ENCODE data around the gene NAT10. TPM values are rescaled to one million over a fixed set of nuclear protein-coding genes. Genes with fewer than 3 reads are reported as not detected.
"Not testable (repeated sequence)": the region's sequence is repeated elsewhere in the genome, so short reads cannot be mapped to it uniquely, and the experiment has no call there.

Gene NAT10
- polyA plus RNA-seq, 1 of the 3 experiments (the other 2 are of a cell fraction), result 31.0 TPM

DNA sequence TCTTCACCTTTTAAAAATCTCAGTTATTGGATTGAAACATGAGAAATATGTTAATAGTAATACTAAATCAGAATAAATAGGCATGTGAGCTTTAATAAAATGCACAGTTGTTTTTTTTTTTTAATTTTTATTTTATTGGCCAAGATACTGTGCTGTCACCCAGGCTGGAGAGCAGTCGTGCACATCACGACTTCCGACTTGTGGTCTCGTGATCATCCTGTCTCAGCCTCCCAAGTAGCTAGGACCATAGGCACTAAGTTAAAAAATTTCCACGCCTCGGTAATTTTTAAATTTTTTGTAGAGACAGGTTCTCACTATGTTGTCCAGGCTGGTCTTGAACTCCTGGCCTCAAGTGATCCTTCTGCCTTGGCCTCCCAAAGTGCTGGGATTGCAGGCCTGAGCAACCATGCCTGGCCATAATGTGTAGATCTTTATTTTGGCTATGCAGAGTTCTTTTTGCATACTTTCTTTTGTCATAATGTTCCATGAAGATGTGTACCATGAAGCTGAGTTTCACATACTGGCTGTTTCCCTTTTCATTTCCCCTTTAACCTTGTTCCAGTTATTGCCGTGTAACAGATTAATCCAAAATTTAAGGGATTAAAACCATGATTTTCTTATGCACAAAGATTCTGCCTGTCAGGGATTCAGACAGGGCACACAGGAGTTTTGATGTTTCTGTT, 37.9 kb upstream of the NAT10 start:
- Histone ChIP-seq H3K27ac (ENCODE audit: low read depth in 2 of 2, low read length in 1 of 2) (peak overlapping the region in 1 of 2 experiments; percentile 33; a peak in 1 of 4 replicates), H3K9me2 (no peaks in the 10 kb centered on the region; the same call in 1 of the 2 replicates), H2AFZ (ENCODE audit: low read depth) (no peak overlapping the region), H3K4me1 (ENCODE audit: control insufficient read depth in 1 of 2, insufficient read depth in 2 of 2, low read depth in 1 of 2, low read length in 1 of 2) (peaks cover 0 to 78% of the 10 kb centered on the region in 2 experiments), H3K4me2 (peak overlapping the region; percentile 22; the same call in 1 of the 2 replicates), H3K36me3 (replicated peaks in 1 of 2; ENCODE audit: control insufficient read depth in 1 of 2, insufficient read depth in 2 of 2, low read length in 1 of 2) (peaks cover 25 to 42% of the 10 kb centered on the region in 2 experiments), H3K9ac (no peak overlapping the region), H3K4me3 (ENCODE audit: low read depth in 2 of 2, low read length in 1 of 2) (no peak overlapping the region), H3K9me3 (no peaks in the 10 kb centered on the region), H3K27me3 (ENCODE audit: insufficient read depth) (no peaks in the 10 kb centered on the region), H3F3A (replicated peaks; ENCODE audit: insufficient read depth) (peaks cover 10% of the 10 kb centered on the region), H3K79me2 (ENCODE audit: insufficient read depth) (peaks cover 100% of the 10 kb centered on the region), H4K20me1 (ENCODE audit: insufficient read depth) (peaks cover 100% of the 10 kb centered on the region)
- TF ChIP-seq EP300 (IDR thresholded peaks at IDR 0.05; ENCODE audit: borderline replicate concordance in 1 of 2, low read depth in 1 of 2, low read length in 1 of 2) (no peak), EZH2phosphoT487 (IDR thresholded peaks at IDR 0.05; ENCODE audit: borderline replicate concordance, low read depth) (no peak), NFIC (IDR thresholded peaks at IDR 0.05; ENCODE audit: borderline replicate concordance) (no peak)
- WGBS (ENCODE audit: low lambda C conversion rate), result 96% methylated on average over 7 of the region's 7 CpGs
- ChIA-PET CTCF (no interaction called here), POLR2A (no interaction called here)
- DNase-seq, result no peak

DNA sequence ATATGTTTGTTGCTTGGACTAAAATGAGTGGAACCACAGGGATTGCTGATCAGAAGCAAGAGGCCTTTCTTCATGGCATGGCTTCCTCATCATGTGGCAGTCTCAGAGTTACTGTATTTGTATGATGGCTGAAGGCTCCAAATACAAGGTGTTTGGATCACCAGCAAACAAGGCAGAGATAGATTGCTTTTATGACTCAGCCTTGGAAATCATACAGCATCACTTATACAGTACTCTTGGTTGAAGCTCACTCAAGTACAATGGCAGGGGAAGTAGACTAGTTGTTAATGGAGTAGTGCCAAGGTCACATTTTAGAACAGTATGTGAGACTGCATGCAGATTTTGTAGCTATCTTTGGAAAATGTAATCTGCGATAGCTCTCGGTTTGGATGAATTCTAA, 37.3 kb upstream of the NAT10 start:
- TF ChIP-seq, protein P1, sequence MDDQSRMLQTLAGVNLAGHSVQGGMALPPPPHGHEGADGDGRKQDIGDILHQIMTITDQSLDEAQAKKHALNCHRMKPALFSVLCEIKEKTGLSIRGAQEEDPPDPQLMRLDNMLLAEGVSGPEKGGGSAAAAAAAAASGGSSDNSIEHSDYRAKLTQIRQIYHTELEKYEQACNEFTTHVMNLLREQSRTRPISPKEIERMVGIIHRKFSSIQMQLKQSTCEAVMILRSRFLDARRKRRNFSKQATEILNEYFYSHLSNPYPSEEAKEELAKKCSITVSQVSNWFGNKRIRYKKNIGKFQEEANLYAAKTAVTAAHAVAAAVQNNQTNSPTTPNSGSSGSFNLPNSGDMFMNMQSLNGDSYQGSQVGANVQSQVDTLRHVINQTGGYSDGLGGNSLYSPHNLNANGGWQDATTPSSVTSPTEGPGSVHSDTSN (IDR thresholded peaks at IDR 0.05), result 0 out of 2 replicates have a peak, but pooled peaks have one; percentile 16
- TF ChIP-seq, protein P2, sequence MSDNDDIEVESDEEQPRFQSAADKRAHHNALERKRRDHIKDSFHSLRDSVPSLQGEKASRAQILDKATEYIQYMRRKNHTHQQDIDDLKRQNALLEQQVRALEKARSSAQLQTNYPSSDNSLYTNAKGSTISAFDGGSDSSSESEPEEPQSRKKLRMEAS (IDR thresholded peaks at IDR 0.05; ENCODE audit: low read depth), result no peak
- peak; percentile 26; the same call in 1 of the 2 replicates for TF ChIP-seq FOSL2 (IDR thresholded peaks at IDR 0.05; ENCODE audit: borderline replicate concordance, low read depth)
- DNase-seq, result no peak
- Histone ChIP-seq H3K4me1 (ENCODE audit: control insufficient read depth in 1 of 2, insufficient read depth in 2 of 2, low read depth in 1 of 2, low read length in 1 of 2) (peaks cover 0 to 75% of the 10 kb centered on the region in 2 experiments), H3K27ac (ENCODE audit: low read depth in 2 of 2, low read length in 1 of 2) (peak overlapping the region in 1 of 2 experiments; percentile 33; a peak in 1 of 4 replicates), H3F3A (replicated peaks; ENCODE audit: insufficient read depth) (peaks cover 13% of the 10 kb centered on the region), H3K4me3 (ENCODE audit: low read depth in 2 of 2, low read length in 1 of 2) (no peak overlapping the region), H3K79me2 (ENCODE audit: insufficient read depth) (peaks cover 100% of the 10 kb centered on the region), H3K9me3 (no peaks in the 10 kb centered on the region), H2AFZ (ENCODE audit: low read depth) (no peak overlapping the region), H3K36me3 (replicated peaks in 1 of 2; ENCODE audit: control insufficient read depth in 1 of 2, insufficient read depth in 2 of 2, low read length in 1 of 2) (peaks cover 31 to 45% of the 10 kb centered on the region in 2 experiments), H3K27me3 (ENCODE audit: insufficient read depth) (no peaks in the 10 kb centered on the region), H3K9me2 (no peaks in the 10 kb centered on the region; the same call in 1 of the 2 replicates), H4K20me1 (ENCODE audit: insufficient read depth) (peaks cover 100% of the 10 kb centered on the region), H3K9ac (no peak overlapping the region), H3K4me2 (peak overlapping the region; percentile 22; the same call in 1 of the 2 replicates)
- ChIA-PET CTCF (no interaction called here), POLR2A (no interaction called here)
- 72% methylated on average over 2 of the region's 2 CpGs for WGBS (ENCODE audit: low lambda C conversion rate)

DNA sequence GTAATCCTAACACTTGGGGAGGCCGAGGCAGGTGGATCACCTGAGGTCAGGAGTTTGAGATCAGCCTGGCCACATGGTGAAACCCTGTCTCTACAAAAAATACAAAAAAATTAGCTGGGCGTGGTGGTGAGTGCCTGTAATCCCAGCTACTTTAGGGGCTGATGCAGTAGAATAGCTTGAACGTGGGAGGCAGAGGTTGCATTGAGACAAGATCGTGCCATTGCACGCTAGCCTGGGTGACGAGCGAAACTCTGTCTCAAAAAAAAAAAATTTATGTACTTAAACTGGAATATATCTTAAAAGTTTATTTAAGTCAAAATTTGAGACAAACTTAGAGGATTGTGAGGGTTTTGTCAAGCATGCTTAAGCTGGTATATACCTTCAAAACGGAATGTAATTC, 34.1 kb upstream of the NAT10 start:
- peaks cover 30 to 56% of the 10 kb centered on the region in 2 experiments for H3K36me3 ChIP-seq (replicated peaks in 1 of 2; ENCODE audit: control insufficient read depth in 1 of 2, insufficient read depth in 2 of 2, low read length in 1 of 2)

More for the DNA sequence above, 34.1 kb upstream of the NAT10 start:
- ChIA-PET POLR2A (interaction anchor here (0.8 kb wide), 1 partner anchor 11 kb away, joined by 4 read pairs; no protein-coding TSS in a partner anchor), CTCF (interaction anchor here (0.8 to 1.3 kb wide), 2 partner anchors 11 to 75 kb away, joined by 4 read pairs; no protein-coding TSS in a partner anchor)
- H3K9ac ChIP-seq; H3K9me3 ChIP-seq; H2AFZ ChIP-seq (ENCODE audit: low read depth); H3K4me2 ChIP-seq; H3K27ac ChIP-seq (ENCODE audit: low read depth in 2 of 2, low read length in 1 of 2); H3K4me3 ChIP-seq (ENCODE audit: low read depth in 2 of 2, low read length in 1 of 2); H3K9me2 ChIP-seq; H3K27me3 ChIP-seq (ENCODE audit: insufficient read depth); DNase-seq: not testable (repeated sequence)
- peaks cover 40% of the 10 kb centered on the region for H3F3A ChIP-seq (replicated peaks; ENCODE audit: insufficient read depth)
- peaks cover 0 to 72% of the 10 kb centered on the region in 2 experiments; a peak in 2 of 4 replicates for H3K4me1 ChIP-seq (ENCODE audit: control insufficient read depth in 1 of 2, insufficient read depth in 2 of 2, low read depth in 1 of 2, low read length in 1 of 2)
- H3K79me2 ChIP-seq (ENCODE audit: insufficient read depth), result peaks cover 90% of the 10 kb centered on the region
- peaks cover 98% of the 10 kb centered on the region for H4K20me1 ChIP-seq (ENCODE audit: insufficient read depth)
- 95% methylated on average over 8 of the region's 8 CpGs for WGBS (ENCODE audit: low lambda C conversion rate)

All from SK-N-SH (cell line).